K562 (cell line): ENCODE data around the gene RASAL3. TPM values are rescaled to one million over a fixed set of nuclear protein-coding genes. Genes with fewer than 3 reads are reported as not detected.

Experiments used
- CBX2 ChIP-seq: fragments of 200-600 bp; sonication (generic); IDR thresholded peaks from one replicate; pipeline ENCODE4 v1.6.1; 2012; ENCODE audit warnings: mild to moderate bottlenecking, low read length, inconsistent platforms; ENCODE audit not compliant: insufficient read depth, poor library complexity, severe bottlenecking
- CTCFL ChIP-seq: IDR thresholded peaks from 2 replicates; pipeline ENCODE4 v1.6.1; 2011; ENCODE audit warnings: borderline replicate concordance, low read depth, mild to moderate bottlenecking, moderate library complexity, low read length; ENCODE audit not compliant: insufficient read depth, poor library complexity, severe bottlenecking
- NCOA6 ChIP-seq: fragments of 450-650 bp; IDR thresholded peaks from 2 replicates; pipeline ENCODE4 v1.6.1; 2017; ENCODE audit warnings: mild to moderate bottlenecking
- NCOR1 ChIP-seq: fragments of 450-650 bp; IDR thresholded peaks from 2 replicates; pipeline ENCODE4 v1.6.1; 2016; ENCODE audit warnings: mild to moderate bottlenecking, moderate library complexity
- NR3C1 ChIP-seq: sonication (generic); formaldehyde crosslinking; IDR thresholded peaks from 2 replicates; pipeline ENCODE4 v1.8.1; 2022; ENCODE audit warnings: missing genetic modification reagents
- RCOR1 ChIP-seq, 2 experiments: IDR thresholded peaks; 2 replicates each; pipeline ENCODE4 v1.6.1; 2012; ENCODE audit warnings: low read depth in 2 of 2, low read length in 2 of 2, borderline replicate concordance in 1 of 2, improper control_type of control experiment in 1 of 2
- TOE1 ChIP-seq, 2 experiments: fragments of 450-650 bp in 1 of 2; sonication (generic) in 1 of 2; formaldehyde crosslinking in 1 of 2; IDR thresholded peaks; 2 replicates each; pipeline versions ENCODE4 v1.7.1 to v1.8.0; 2016 to 2022; ENCODE audit warnings: borderline replicate concordance in 2 of 2, mild to moderate bottlenecking in 2 of 2, antibody characterized with exemption in 1 of 2, inconsistent platforms in 1 of 2, low read depth in 1 of 2, missing genetic modification reagents in 1 of 2, moderate library complexity in 1 of 2
- TSHZ1 ChIP-seq: fragments of 250-450 bp; sonication (Bioruptor Pico); IDR thresholded peaks from 2 replicates; pipeline ENCODE4 v1.4.0; 2020; ENCODE audit warnings: mild to moderate bottlenecking, moderate library complexity
- ZBTB34 ChIP-seq: fragments of 250-450 bp; sonication (Bioruptor Pico); IDR thresholded peaks from 2 replicates; pipeline ENCODE4 v1.8.0; 2021; ENCODE audit warnings: mild to moderate bottlenecking, moderate library complexity
- polyA plus RNA-seq, 8 experiments: library from polyadenylated mRNA; depleted of rRNA in 4 of 8; stranded (reverse) in 5 of 8; unstranded in 3 of 8; fragments of >200 nt; fragmentation: Nextera tagmentation in 2 of 8; fragmentation: Illumina TruSeq in 1 of 8; extraction: Ambion mirVana in 2 of 8; extraction: Trizol in 1 of 8; gene quantifications; 2 replicates each; pipeline versions ENCODE4 v1.2.1 to v1.2.3, GENCODE V29; 2011 to 2014; ENCODE audit warnings: inconsistent platforms in 1 of 8, missing spikeins in 1 of 8
- total RNA-seq, 7 experiments: library from RNA; depleted of rRNA in 6 of 7; stranded (reverse); fragments of >200 nt in 6 of 7; fragmentation: Illumina TruSeq in 2 of 7; extraction: Trizol in 2 of 7; gene quantifications; 2 replicates each; pipeline versions ENCODE4 v1.2.1 to v1.2.3, GENCODE V29; 2011 to 2021; ENCODE audit warnings: low replicate concordance in 1 of 7
- TF ChIP-seq, protein P1 (sequence below): fragments of 250-450 bp; sonication (Bioruptor Pico); IDR thresholded peaks from 2 replicates; pipeline ENCODE4 v1.8.0; 2022; ENCODE audit warnings: inconsistent platforms, mild to moderate bottlenecking, moderate library complexity, borderline replicate concordance
- TF ChIP-seq, protein P2 (sequence below): fragments of 450-650 bp; conservative IDR thresholded peaks from 2 replicates; pipeline ENCODE4 v1.6.1; 2016; ENCODE audit warnings: missing genetic modification characterization, low read depth, mild to moderate bottlenecking, control low read depth, missing compliant biosample characterization
- TF ChIP-seq, protein P3 (sequence below): fragments of 450-650 bp; IDR thresholded peaks from one replicate; pipeline ENCODE4 v1.6.1; 2018; ENCODE audit warnings: mild to moderate bottlenecking, moderate library complexity; ENCODE audit not compliant: partially characterized antibody

The RASAL3 gene
- total and polyA plus RNA-seq, 9 of the 15 experiments (the other 6 are each of a cell fraction or from before 2014, with no cell fraction given) = 0.07 to 0.44 TPM; not detected in 7

DNA sequence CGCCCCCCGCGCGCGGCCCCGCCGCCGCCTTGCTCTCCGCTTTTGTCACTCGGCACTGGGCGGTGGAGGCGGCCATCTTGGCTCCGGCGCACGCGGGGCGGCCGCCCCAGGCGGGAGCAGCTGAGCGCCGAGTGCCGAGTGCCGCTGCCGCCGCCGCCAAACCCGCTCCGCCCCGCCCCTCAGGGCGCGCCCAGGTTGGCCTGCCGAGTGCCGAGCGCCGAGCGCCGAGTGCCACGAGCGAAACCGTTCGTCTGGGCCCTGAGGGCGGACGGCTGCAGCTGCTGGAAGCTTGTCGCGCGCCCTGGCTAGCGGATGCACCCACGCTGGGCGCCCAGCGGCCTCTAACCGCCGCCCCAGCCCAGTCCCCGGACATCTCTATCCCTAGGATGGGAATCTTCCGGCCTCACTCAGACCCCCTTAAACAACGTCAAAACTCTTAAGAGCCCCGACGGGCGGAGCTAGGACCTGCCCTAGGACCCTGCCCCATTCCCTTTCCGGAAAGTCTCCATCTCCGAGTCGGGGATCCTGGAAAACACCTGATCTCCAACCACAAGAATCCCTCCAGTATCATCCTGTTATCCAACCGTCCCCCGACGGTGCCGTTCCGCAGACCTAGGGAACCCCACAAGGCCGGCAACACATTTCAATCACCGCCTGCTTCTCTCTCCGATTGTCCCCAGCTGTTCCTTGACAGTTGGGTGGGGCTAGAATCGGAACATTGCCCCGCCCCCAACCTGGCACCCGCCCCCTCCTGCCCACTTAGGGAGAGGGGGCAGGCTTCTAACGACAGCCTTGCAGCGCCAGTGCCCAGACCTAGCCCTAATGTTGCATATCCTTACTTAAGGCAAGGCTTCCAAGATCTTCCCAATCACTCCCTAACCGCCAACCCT is 31.5 kb downstream of the RASAL3 start (continued):
- TF ChIP-seq ZBTB34 = no peak
- TF ChIP-seq NCOR1 = no peak
- TF ChIP-seq CTCFL = no peak
- TF ChIP-seq RCOR1 (IDR thresholded peaks at IDR 0.05; ENCODE audit: borderline replicate concordance in 1 of 2, low read depth in 2 of 2, low read length in 2 of 2) = peak in 1 of 2 experiments; percentile 67; a peak in 1 of 4 replicates
- 0 out of 2 replicates have a peak, but pooled peaks have one; percentile 75 for TF ChIP-seq NR3C1 (CRISPR knock-in tag)
- no peak for TF ChIP-seq TSHZ1 (CRISPR knock-in tag)
- TF ChIP-seq CBX2 = no peak
- TF ChIP-seq, protein P1, sequence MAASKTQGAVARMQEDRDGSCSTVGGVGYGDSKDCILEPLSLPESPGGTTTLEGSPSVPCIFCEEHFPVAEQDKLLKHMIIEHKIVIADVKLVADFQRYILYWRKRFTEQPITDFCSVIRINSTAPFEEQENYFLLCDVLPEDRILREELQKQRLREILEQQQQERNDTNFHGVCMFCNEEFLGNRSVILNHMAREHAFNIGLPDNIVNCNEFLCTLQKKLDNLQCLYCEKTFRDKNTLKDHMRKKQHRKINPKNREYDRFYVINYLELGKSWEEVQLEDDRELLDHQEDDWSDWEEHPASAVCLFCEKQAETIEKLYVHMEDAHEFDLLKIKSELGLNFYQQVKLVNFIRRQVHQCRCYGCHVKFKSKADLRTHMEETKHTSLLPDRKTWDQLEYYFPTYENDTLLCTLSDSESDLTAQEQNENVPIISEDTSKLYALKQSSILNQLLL (CRISPR knock-in tag) = no peak
- peak; percentile 93 for TF ChIP-seq NCOA6
- 0 out of 2 replicates have a peak, but pooled peaks have one; percentile 49 for TF ChIP-seq TOE1 (IDR thresholded peaks at IDR 0.05; ENCODE audit: borderline replicate concordance)
- no peak for TF ChIP-seq TOE1 (CRISPR knock-in tag; IDR thresholded peaks at IDR 0.05; ENCODE audit: borderline replicate concordance, low read depth)
- TF ChIP-seq, protein P2, sequence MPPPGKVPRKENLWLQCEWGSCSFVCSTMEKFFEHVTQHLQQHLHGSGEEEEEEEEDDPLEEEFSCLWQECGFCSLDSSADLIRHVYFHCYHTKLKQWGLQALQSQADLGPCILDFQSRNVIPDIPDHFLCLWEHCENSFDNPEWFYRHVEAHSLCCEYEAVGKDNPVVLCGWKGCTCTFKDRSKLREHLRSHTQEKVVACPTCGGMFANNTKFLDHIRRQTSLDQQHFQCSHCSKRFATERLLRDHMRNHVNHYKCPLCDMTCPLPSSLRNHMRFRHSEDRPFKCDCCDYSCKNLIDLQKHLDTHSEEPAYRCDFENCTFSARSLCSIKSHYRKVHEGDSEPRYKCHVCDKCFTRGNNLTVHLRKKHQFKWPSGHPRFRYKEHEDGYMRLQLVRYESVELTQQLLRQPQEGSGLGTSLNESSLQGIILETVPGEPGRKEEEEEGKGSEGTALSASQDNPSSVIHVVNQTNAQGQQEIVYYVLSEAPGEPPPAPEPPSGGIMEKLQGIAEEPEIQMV (tag) = no peak
- TF ChIP-seq, protein P3, sequence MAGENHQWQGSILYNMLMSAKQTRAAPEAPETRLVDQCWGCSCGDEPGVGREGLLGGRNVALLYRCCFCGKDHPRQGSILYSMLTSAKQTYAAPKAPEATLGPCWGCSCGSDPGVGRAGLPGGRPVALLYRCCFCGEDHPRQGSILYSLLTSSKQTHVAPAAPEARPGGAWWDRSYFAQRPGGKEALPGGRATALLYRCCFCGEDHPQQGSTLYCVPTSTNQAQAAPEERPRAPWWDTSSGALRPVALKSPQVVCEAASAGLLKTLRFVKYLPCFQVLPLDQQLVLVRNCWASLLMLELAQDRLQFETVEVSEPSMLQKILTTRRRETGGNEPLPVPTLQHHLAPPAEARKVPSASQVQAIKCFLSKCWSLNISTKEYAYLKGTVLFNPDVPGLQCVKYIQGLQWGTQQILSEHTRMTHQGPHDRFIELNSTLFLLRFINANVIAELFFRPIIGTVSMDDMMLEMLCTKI = no peak
